BE2C (cell line): ENCODE measurements around the gene ARHGEF4.

ENCODE experiments used
- DNase-seq: peaks from one replicate; pipeline ENCODE4 v3.0.0-alpha.2; 2020
- H3K27me3 ChIP-seq: fragments of 250-450 bp; sonication (Bioruptor Pico); 2 replicates; pipeline ENCODE4 v1.5.1; 2020; ENCODE audit warnings: mild to moderate bottlenecking
- H3K36me3 ChIP-seq: fragments of 250-450 bp; sonication (Bioruptor Pico); 2 replicates; pipeline ENCODE4 v1.5.1; 2020; ENCODE audit warnings: mild to moderate bottlenecking
- H3K4me1 ChIP-seq: fragments of 250-450 bp; sonication (Bioruptor Pico); 2 replicates; pipeline ENCODE4 v1.5.1; 2020
- H3K4me3 ChIP-seq: 2 replicates; pipeline ENCODE4 v1.5.1; 2011; ENCODE audit warnings: low read depth, low read length
- H3K9me3 ChIP-seq: fragments of 250-450 bp; sonication (Bioruptor Pico); 2 replicates; pipeline ENCODE4 v1.5.1; 2020
- TF ChIP-seq, protein P1 (sequence below): IDR thresholded peaks from 2 replicates; pipeline ENCODE4 v1.5.1; 2012; ENCODE audit warnings: mild to moderate bottlenecking, low read depth, low read length

Gene ARHGEF4

DNA sequence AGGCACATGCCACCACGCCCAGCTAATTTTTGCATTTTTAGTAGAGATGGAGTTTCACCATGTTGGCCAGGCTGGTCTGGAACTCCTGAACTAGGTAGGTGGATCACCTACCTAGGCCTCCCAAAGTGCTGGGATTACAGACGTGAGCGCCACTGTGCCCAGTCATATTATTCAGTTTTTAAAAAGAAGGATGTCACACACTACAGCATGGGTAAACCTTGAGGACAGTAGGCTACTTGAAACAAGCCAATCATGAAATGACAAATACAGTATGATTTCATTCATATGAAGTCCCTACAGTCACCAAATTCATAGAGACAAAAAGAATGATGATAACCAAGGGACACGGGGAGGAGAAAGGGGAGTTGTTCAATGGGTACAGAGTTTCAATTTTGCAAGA is 31.1 kb upstream of the ARHGEF4 start:
- H3K4me1 ChIP-seq = no peaks in the 10 kb centered on the region
- TF ChIP-seq, protein P1, sequence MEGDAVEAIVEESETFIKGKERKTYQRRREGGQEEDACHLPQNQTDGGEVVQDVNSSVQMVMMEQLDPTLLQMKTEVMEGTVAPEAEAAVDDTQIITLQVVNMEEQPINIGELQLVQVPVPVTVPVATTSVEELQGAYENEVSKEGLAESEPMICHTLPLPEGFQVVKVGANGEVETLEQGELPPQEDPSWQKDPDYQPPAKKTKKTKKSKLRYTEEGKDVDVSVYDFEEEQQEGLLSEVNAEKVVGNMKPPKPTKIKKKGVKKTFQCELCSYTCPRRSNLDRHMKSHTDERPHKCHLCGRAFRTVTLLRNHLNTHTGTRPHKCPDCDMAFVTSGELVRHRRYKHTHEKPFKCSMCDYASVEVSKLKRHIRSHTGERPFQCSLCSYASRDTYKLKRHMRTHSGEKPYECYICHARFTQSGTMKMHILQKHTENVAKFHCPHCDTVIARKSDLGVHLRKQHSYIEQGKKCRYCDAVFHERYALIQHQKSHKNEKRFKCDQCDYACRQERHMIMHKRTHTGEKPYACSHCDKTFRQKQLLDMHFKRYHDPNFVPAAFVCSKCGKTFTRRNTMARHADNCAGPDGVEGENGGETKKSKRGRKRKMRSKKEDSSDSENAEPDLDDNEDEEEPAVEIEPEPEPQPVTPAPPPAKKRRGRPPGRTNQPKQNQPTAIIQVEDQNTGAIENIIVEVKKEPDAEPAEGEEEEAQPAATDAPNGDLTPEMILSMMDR = no peak
- no peak for DNase-seq

DNA sequence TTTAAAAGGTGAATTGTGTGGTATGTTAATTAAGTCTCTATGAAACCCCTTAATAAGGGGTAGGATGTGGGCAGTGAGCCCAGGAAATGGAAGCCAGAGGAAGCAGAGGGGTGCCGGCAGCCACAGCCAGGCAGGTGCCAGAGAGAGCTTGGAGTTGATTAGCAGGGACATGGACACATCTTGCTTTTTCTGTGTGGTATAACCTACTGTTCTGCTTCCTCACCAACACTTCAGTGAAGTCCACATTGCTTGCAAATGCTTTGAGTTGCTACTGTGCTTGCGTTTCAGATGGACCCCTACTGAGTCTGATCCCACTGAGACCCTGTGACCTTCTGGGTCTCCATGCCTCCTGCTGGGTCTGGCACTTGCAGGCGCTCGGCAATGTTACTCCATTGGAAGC is 30.3 kb upstream of the ARHGEF4 start:
- Histone ChIP-seq H3K9me3 (no peaks in the 10 kb centered on the region), H3K4me1 (no peaks in the 10 kb centered on the region), H3K4me3 (no peak overlapping the region), H3K36me3 (no peaks in the 10 kb centered on the region), H3K27me3 (no peaks in the 10 kb centered on the region)
- TF ChIP-seq, protein P1 = no peak
- DNase-seq = no peak

More for the DNA sequence above, 31.1 kb upstream of the ARHGEF4 start:
- no peaks in the 10 kb centered on the region for H3K36me3 ChIP-seq
- no peaks in the 10 kb centered on the region for H3K9me3 ChIP-seq
- H3K27me3 ChIP-seq = no peaks in the 10 kb centered on the region
- H3K4me3 ChIP-seq = no peak overlapping the region

DNA sequence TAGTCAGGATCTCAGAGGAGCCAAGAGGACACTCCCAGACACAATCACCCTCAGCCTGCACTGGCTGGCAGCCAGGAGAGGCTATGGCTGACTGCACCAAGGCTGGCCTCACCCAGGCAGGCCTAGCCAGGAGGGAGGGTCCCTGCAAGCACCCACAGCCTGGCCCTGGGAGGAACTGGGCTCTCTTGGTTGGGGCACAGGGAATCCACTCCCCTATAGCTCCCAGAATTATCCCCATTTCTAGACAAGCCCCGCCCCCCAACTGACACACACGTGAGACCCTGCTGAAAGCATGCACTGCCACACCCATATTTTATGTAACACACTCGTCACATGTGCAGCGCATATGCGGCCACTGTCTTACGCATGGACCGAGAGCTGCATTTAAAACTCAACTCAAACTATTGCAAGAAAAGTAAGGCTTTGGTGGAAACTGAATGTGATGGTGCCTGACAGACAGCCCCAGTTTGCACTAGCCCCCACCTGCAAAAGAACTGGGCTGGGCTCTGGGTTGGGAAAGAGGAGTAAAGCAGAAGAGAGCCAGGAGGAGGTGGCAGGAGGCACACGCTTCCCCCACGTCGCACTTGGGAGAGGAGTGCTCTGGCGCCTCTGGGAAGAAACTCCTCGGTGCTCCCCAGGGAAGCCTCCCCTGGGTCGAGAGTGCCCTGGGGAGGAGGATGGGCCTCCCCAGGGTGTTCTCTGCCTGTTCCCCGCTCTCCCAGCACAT is 28.9 kb upstream of the ARHGEF4 start:
- H3K4me1 ChIP-seq = no peaks in the 10 kb centered on the region
- no peaks in the 10 kb centered on the region for H3K9me3 ChIP-seq
- H3K36me3 ChIP-seq = no peaks in the 10 kb centered on the region
- no peak overlapping the region for H3K4me3 ChIP-seq
- peak; percentile 60 for DNase-seq
- TF ChIP-seq, protein P1 = no peak
- no peaks in the 10 kb centered on the region for H3K27me3 ChIP-seq

DNA sequence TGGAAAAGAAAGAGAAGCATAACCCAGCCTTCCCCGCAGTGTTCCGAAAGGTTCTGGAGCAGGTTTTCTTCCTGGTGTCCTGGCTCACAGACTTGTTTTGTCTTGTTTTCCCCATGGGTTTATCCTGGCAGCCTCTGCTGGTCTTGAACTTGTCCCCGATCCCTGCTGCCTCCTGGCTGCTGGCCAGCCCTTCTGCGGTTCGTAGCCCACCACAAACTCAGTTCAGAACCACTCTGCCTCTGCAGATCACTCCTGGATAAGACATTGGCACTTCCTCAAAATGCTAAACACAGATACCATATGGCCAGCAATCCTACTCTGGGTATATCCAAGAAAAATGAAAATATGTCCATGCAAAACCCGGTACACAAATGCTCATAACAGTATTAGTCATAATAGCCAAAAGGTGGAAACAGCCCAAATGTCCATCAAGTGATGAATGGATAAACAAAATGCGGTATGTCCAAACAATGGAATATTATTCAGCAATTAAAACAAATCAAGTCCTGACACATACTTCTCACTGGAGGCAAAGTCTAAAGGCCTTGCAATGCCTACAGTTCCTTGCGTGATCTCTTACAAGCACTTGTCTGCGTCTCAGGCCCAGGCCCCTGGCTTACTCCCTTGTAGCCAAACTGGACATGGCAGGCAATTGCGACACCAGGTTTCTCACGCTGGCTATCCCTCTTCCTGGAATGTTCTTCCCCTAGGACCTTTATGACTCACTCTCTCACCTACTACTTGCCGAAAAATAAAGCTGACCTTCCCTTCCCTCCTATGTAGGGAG is 28.0 kb upstream of the ARHGEF4 start:
- TF ChIP-seq, protein P1 = no peak
- H3K27me3 ChIP-seq = no peaks in the 10 kb centered on the region
- H3K36me3 ChIP-seq = no peaks in the 10 kb centered on the region
- no peak for DNase-seq
- no peaks in the 10 kb centered on the region for H3K4me1 ChIP-seq
- H3K9me3 ChIP-seq = no peaks in the 10 kb centered on the region
- H3K4me3 ChIP-seq = no peak overlapping the region

DNA sequence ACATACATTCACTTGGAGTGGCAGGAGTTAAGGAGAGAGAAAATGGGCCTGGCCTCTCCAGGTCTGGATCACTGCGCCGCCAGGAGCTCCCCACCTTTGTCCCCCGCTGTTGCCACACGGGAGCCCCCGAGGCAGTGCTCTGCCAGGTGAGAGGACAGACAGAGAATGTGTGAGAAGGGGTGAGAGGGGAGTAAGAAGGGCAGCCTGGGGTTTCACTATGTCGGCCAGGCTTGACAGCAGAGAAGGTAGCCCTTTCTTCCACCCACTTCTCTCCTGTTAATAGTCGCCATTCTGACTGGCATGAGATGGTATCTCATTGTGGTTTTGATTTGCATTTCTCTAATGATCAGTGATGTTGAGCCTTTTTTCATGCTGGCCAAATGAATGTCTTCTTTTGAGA is 26.2 kb upstream of the ARHGEF4 start:
- TF ChIP-seq, protein P1 = no peak
- Histone ChIP-seq H3K36me3 (no peaks in the 10 kb centered on the region), H3K4me3 (no peak overlapping the region), H3K9me3 (no peaks in the 10 kb centered on the region), H3K4me1 (no peaks in the 10 kb centered on the region), H3K27me3 (no peaks in the 10 kb centered on the region)
- no peak for DNase-seq

DNA sequence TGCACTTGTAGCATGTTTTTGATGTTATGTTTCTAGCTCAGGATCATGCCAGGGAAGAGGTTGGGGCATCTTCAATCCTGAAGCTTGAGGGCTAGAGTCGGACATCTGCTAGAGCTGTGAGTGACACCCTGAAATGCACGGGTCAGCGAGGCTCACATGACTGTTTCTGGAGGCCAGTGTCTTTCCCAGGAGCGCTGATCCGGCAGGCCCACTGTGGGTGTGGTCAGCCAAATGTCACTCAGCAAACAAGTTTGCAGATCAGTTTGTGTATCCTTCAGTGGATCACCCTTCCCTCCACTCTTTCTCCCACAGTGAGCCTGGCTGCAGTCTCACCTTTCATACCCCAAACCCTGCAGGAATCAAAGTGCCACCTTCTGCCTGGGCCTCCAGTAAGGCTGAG is 23.0 kb upstream of the ARHGEF4 start:
- Histone ChIP-seq H3K36me3 (no peaks in the 10 kb centered on the region), H3K27me3 (no peaks in the 10 kb centered on the region), H3K4me3 (no peak overlapping the region), H3K4me1 (no peaks in the 10 kb centered on the region), H3K9me3 (no peaks in the 10 kb centered on the region)
- TF ChIP-seq, protein P1 = no peak
- DNase-seq = no peak
